IPS-NIHi7 (cell line): ENCODE measurements around the gene LSM14A.
A peak's percentile ranks its signal among the peaks of the same experiment; 100 is the strongest.
"Not testable (repeated sequence)": the region's sequence is repeated elsewhere in the genome, so short reads cannot be mapped to it uniquely, and the experiment has no call there.

Source experiments
- DNase-seq: peaks from one replicate; pipeline ENCODE4 v3.0.0; 2012; ENCODE audit warnings: mixed read lengths; ENCODE audit errors: extremely low spot score

Gene LSM14A

GRCh38 chr19:34229721-34230120 lies 57.4 kb downstream of the LSM14A start:
- no peak for DNase-seq

DNA sequence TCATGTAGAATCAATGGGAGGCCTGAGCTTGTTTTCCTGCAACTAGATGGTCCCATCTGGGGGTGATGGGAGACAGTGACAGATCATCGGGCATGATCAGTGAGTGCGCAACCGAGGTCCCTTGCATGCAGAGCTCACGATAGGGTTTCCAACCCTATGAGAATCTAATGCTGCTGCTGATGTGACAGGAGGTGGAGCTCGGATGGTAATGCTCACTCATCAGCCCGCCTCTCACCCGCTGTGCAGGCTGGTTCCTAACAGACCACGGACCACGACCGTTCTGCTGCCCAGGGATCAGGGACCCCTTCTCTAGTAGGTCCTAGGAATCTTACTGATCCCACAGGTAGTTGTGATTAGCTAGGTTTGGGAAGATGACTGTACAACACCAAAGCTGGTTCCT lies 58.5 kb downstream of the LSM14A start:
- DNase-seq: no peak

- no peak for DNase-seq
These were observed 59.1 kb downstream of the LSM14A start for GRCh38 chr19:34231439-34231838.

DNA sequence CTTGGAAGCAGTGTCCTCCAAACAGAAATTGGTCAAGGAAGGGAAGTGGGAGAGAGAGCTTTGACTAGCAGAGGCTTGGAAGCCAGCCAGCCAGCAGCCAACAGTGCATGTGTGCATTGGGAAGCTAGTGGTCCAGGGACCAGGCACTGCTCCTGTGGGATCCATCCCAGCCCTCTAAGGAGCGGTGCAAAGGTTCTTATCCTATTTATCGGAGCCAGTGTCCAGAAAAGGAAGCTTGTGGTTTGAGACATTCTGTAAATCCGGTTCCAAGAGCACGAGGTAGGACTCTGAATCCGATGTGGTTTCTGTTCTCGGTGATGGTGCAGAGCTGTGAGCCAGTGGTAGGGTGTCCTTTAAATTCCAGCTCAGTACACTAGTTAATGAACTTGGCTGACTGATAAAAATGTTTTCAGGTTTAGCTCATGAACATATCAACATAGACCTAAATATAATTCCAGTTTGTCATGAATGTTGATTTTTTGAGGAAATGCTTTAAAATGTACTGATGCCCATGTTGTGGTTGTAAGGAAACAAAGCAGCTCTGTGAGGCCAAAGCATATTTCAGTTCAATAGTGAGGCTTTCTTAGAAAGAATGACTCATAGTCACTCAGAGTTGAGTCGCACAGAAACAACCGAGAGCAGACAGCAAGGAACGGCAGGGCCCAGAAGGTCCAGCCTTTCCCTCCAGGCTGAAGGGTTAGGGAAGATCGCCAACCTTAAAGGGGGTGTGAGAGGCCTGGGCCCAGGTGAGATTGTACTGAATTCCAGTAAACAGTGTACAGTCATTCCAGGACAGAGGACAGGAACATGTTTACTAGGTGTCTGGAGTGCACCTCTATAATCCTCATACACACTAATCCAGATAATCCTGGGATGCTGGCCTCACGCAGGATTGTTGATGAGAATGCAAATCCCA lies 60.5 kb downstream of the LSM14A start:
- no peak for DNase-seq

DNA sequence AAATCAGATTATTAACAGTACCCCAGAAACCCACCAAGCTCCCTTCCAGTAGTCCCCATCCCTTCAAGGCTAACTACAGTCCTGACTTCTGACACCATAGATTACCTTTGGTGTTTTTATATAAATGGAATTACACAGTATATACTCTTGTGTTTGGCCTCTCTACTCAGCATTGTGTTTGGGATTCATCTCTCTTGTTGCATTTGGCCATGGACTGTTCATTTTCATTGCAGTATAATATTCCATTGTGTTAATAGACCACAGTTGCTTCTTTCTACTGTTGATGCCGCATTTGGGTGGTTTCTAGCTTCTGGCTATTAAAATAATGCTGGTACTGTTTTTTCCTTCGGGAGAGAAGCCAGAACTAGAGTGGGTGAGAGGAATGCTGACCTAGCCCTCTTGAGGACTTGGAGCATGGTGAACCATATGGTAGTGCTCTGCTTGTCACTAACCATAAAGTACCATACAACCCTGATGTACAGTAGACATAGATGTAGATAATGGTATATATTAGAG lies 63.2 kb downstream of the LSM14A start:
- DNase-seq: no peak

DNA sequence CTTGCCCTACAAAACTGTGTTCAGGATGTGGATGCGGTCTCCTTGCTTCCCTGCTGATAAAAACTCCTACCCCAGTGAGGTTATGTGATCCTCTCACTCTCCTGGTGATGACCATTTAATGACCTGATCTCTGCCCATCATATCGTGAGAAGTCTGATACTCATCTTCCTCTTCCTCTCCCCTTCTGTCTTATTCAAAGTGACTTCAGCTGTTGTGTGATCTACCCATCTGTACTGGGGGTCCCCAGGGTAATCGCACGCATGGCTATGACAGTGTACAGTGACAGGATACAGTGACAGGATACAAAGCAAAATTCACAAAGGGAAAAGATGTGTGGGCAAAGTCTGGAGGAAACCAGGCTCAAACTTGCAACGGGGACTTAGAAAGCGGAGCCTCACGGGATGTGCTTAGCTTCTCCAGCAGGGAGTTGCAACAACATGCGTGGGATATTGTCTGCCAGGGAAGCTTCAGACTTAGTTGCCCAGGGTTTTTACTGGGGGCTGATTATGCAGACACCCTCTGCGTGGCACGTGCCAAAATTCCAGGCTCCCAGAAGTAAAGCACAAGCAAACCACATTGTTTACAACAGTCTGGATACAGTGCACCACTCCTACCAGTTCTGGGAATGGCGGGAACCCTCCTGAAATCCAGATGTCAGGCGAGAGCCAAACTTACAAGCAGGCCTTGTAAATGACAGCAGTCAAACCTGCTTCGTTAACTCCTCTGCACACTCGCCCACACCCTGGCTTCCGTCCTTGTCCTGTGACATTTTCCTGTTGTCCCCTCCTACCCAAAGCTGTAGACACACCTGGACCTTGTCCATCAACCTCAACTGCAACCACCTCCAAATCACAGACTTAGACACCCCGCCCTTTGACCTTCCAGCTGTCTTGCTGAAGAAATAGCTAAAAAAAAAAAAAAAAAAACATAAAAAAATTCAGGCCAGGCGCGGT lies 64.0 kb downstream of the LSM14A start:
- no peak for DNase-seq

DNA sequence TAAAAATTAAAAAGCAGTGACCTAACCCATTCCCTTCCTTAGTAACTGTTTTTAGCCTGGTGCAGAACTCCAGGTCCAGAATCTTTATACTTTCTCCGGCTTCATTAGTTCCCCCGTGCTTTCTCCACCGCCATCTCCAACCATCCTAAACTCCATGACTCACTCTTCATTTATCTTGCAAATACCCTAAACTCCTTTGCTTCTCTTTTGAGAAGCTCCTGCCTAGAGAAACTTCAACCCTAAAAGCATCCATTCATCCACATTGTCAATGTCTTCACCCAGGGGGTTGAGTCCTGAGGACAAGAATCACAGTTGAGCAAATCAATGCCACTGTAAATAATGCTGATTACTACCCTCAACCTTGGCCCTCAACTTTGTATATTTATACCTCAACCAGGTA lies 65.0 kb downstream of the LSM14A start:
- no peak for DNase-seq

DNA sequence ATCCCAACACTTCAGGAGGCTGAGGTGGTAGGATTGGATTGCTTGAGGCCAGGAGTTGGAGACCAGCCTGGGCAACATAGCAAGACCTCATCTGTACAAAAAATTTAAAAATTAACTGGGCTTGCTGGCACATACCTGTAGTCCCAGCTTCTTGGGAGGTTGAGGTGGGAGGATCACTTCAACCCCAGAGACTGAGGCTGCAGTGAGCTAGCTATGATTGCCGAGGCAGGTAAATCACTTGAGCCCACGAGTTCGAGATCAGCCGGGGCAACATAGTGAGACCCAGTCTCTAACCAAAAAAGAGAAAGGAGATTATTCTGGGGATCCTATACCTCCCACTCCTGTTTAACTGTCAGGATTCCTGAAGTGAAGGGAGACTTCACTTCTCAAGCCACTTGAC lies 65.6 kb downstream of the LSM14A start:
- no peak for DNase-seq

GRCh38 chr19:34241513-34242337 lies 69.4 kb downstream of the LSM14A start:
- peak; percentile 87 for DNase-seq

- DNase-seq: not testable (repeated sequence)
These were observed 71.0 kb downstream of the LSM14A start for GRCh38 chr19:34243138-34243875.

GRCh38 chr19:34243876-34244578 lies 71.7 kb downstream of the LSM14A start:
- no peak for DNase-seq

GRCh38 chr19:34244611-34245299 lies 72.5 kb downstream of the LSM14A start:
- no peak for DNase-seq

GRCh38 chr19:34246340-34246739 lies 74.0 kb downstream of the LSM14A start:
- no peak for DNase-seq

DNA sequence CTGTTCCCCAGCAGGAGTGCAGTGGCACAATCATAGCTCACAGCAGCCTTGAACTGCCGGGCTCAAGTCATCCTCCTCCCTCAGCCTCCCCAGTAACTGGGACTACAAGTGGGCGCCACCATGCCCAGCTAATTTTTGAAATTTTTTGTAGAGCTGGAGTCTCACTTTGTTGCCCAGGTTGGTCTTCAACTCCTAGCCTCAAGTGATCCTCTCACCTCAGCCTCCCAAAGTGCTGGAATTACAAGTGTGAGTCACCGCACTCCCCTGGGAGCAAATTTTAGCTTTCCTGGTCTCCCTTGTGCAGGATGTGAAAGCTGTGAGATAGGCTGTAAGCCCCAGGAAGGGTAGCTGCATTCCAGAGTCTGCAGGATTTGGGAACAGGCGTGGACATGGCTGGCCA lies 76.6 kb downstream of the LSM14A start:
- DNase-seq: no peak

GRCh38 chr19:34253167-34253566 lies 80.9 kb downstream of the LSM14A start:
- not testable (repeated sequence) for DNase-seq

DNA sequence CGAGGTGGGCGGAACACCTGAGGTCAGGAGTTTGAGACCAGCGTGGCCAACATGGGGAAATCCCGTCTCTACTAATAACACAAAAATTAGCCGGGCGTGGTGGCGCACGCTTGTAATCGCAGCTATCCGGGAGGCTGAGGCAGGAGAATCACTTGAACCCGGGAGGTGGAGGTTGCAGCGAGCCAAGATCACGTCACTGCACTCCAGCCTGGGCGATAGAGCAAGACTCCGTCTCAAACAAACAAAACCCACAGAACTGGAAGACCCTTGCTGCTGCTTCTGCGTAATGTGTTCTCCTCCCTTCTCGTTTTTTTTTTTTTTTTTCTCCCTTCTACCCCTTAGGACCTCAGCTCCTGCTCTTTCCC lies 81.4 kb downstream of the LSM14A start:
- not testable (repeated sequence) for DNase-seq

DNA sequence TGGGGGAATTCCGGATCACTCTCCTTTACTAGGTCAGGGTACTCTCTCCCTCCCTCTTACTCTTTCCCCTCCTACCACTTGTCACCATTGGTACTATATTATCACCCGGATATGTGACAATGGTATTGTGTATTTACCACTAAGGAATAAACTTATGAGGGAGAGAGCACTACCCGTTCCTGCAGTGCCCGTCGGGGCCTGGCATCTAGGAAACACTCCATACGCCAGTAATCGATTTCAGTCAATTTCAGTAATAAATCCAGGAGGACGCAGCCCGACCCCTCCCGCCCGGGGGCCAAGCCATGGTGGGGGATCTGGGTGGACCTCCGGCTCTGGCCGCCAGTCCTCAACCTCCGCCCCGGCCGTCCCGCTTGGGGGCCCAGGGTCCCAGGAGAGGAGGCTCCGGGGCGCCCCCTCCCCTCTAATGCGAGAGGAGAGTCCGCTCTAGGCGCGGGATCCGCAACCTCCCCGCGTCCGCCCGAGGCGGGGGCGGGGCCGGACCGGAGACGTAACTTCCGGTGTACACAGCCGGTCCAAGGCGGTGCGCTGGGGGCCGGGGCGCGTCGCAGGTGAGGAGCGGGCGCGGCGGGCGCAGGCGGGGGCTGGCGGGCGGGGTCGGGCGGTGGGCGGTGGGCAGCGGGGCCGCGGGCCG lies 81.9 kb downstream of the LSM14A start, which contains the start of gene GARRE1:
GARRE1 (plus strand) TSS at position 509 of the 652 bp plus-strand sequence. CDS start 45,920 bp downstream, outside the sequence.
- peak; percentile 91 for DNase-seq

DNA sequence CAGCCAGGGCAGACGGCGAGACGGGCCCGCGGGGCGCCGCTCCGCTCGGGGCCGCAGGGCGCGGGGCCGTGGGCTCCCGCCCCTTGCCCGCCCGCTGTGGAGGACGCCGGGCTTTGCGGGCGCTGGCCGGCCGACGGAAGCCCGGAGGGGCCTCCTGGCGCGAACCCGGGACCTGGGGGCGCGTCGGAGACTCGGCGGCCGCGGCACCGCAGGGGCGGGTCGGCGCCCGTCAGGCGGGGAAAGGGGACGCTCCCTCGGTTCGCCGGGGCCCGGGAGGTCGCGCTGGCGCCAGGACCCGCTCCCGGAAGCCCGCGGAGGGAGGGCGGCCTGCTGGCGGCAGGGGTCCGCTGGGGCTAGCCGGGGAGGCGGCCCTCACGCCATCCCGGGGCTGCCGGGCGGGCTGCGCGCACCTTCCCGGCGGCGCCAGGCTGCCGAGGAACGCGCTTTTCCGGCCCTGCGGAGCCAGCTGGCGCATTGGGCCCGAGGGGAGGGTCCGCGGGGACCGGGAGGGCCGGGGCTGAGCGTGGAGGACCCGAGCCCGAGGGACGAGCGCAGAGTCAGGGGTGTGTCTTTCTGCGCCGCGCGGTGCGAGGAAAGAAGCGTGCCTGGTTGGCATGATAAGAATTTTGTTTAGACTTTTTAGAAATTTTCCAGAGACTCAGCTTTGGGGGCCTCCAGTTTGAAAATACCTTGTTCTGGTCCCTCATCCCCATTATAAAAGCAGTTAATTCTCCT lies 82.6 kb downstream of the LSM14A start:
- DNase-seq: peak; percentile 53
